HuH-7.5 (cell line): ENCODE results near the gene OSBPL2.
A peak's percentile ranks its signal among the peaks of the same experiment; 100 is the strongest.

ENCODE experiments used
- DNase-seq: peaks from one replicate; pipeline ENCODE4 v3.0.0; 2011; ENCODE audit warnings: low spot score

OSBPL2 gene

GRCh38 chr20:62206388-62206775 lies 31.9 kb upstream of the OSBPL2 start:
- DNase-seq: no peak

- no peak for DNase-seq
These were observed 30.1 kb upstream of the OSBPL2 start for GRCh38 chr20:62208061-62208794.

GRCh38 chr20:62208795-62209755 lies 29.2 kb upstream of the OSBPL2 start:
- no peak for DNase-seq

GRCh38 chr20:62209850-62210495 lies 28.3 kb upstream of the OSBPL2 start:
- no peak for DNase-seq

- no peak for DNase-seq
These were observed 27.8 kb upstream of the OSBPL2 start for GRCh38 chr20:62210496-62210855.

- DNase-seq: no peak
These were observed 27.1 kb upstream of the OSBPL2 start for GRCh38 chr20:62211216-62211615.

- no peak for DNase-seq
These were observed 26.5 kb upstream of the OSBPL2 start for GRCh38 chr20:62211769-62212288.

GRCh38 chr20:62212299-62212698 lies 26.0 kb upstream of the OSBPL2 start:
- DNase-seq: no peak

GRCh38 chr20:62214067-62214466 lies 24.3 kb upstream of the OSBPL2 start:
- DNase-seq: no peak

GRCh38 chr20:62215020-62215990 lies 23.0 kb upstream of the OSBPL2 start:
- DNase-seq: no peak

- DNase-seq: no peak
These were observed 22.2 kb upstream of the OSBPL2 start for GRCh38 chr20:62215991-62216635.

GRCh38 chr20:62216636-62217566 lies 21.4 kb upstream of the OSBPL2 start:
- no peak for DNase-seq

GRCh38 chr20:62217913-62218773 lies 20.2 kb upstream of the OSBPL2 start:
- no peak for DNase-seq

GRCh38 chr20:62219101-62219991 lies 19.0 kb upstream of the OSBPL2 start:
- no peak for DNase-seq

- DNase-seq: peak; percentile 94
These were observed 18.2 kb upstream of the OSBPL2 start, which contains the start of gene HRH3 for GRCh38 chr20:62219992-62220665. HRH3 (minus strand) TSS chr20:62220278; CDS start chr20:62219970, 308 bp downstream.

GRCh38 chr20:62220666-62221568 lies 17.4 kb upstream of the OSBPL2 start:
- no peak for DNase-seq
